DMS114 treated with DMSO at 0.1 percent for 48 hours (cell line): Measurements from ENCODE around the gene CITED4.

Experiments
- DNase-seq: peaks from one replicate; lab custom pipeline; 2025; ENCODE audit not compliant: unreplicated experiment; lab: John Stamatoyannopoulos, UW

Gene CITED4

GRCh38 chr1:40886318-40887011, 24.3 kb upstream of the CITED4 start:
- DNase-seq: no peak

- DNase-seq: no peak
Observed at GRCh38 chr1:40884055-40884795, 22.1 kb upstream of the CITED4 start.

- no peak for DNase-seq
Observed at GRCh38 chr1:40880813-40881549, 18.8 kb upstream of the CITED4 start.

- DNase-seq: no peak
Observed at GRCh38 chr1:40879482-40880175, 17.5 kb upstream of the CITED4 start.

GRCh38 chr1:40878906-40879305, 16.7 kb upstream of the CITED4 start:
- no peak for DNase-seq

GRCh38 chr1:40877698-40878097, 15.5 kb upstream of the CITED4 start:
- DNase-seq: no peak

- DNase-seq: no peak
Observed at GRCh38 chr1:40876891-40877290, 14.7 kb upstream of the CITED4 start.

GRCh38 chr1:40876436-40876761, 14.2 kb upstream of the CITED4 start:
- no peak for DNase-seq

- DNase-seq: no peak
Observed at GRCh38 chr1:40873863-40874472, 11.8 kb upstream of the CITED4 start.

- DNase-seq: no peak
Observed at GRCh38 chr1:40872276-40872675, 10.1 kb upstream of the CITED4 start.

- no peak for DNase-seq
Observed at GRCh38 chr1:40870135-40870728, 8.1 kb upstream of the CITED4 start.

GRCh38 chr1:40868051-40868723, 6.0 kb upstream of the CITED4 start:
- DNase-seq: no peak

- no peak for DNase-seq
Observed at GRCh38 chr1:40861224-40862003, 749 bp downstream of the CITED4 start.

- DNase-seq: no peak
Observed at GRCh38 chr1:40860706-40861223, 1.4 kb downstream of the CITED4 start.

- DNase-seq: no peak
Observed at GRCh38 chr1:40858856-40859416, 3.2 kb downstream of the CITED4 start.

GRCh38 chr1:40857737-40858136, 4.4 kb downstream of the CITED4 start:
- no peak for DNase-seq

GRCh38 chr1:40856656-40857302, 5.4 kb downstream of the CITED4 start:
- no peak for DNase-seq

- no peak for DNase-seq
Observed at GRCh38 chr1:40856116-40856515, 6.0 kb downstream of the CITED4 start.
